Activated CD8-positive, alpha-beta memory T cell treated with anti-CD3 and anti-CD28 coated beads for 48 hours (primary cell): ENCODE results near the gene TRPV5.

Experiments
- DNase-seq, 3 experiments: peaks; one replicate each; pipeline ENCODE4 v3.0.0-alpha.2; 2020; ENCODE audit warnings: low read depth in 2 of 3, low spot score in 2 of 3

TRPV5 gene

GRCh38 chr7:142940966-142941535, 7.5 kb upstream of the TRPV5 start:
- DNase-seq = no peak

- no peak for DNase-seq
Observed at GRCh38 chr7:142939226-142939910, 5.8 kb upstream of the TRPV5 start, which contains the start of gene LLCFC1. LLCFC1 (plus strand) TSS chr7:142939484; CDS start chr7:142939622, 138 bp downstream.

- DNase-seq = no peak
Observed at GRCh38 chr7:142938611-142939010, 5.1 kb upstream of the TRPV5 start.

- no peak for DNase-seq
Observed at GRCh38 chr7:142935941-142936565, 2.5 kb upstream of the TRPV5 start.

- DNase-seq = no peak
Observed at GRCh38 chr7:142934056-142934455, 510 bp upstream of the TRPV5 start.

- no peak for DNase-seq
Observed at GRCh38 chr7:142933092-142933475, 462 bp downstream of the TRPV5 start.

- no peak for DNase-seq
Observed at GRCh38 chr7:142932386-142933091, 1.0 kb downstream of the TRPV5 start.

GRCh38 chr7:142930126-142930730, 3.3 kb downstream of the TRPV5 start:
- no peak for DNase-seq

GRCh38 chr7:142927949-142928348, 5.6 kb downstream of the TRPV5 start:
- DNase-seq = no peak

- no peak for DNase-seq
Observed at GRCh38 chr7:142927085-142927745, 6.3 kb downstream of the TRPV5 start.

GRCh38 chr7:142925413-142925812, 8.1 kb downstream of the TRPV5 start:
- DNase-seq = no peak

- DNase-seq = no peak
Observed at GRCh38 chr7:142923391-142923790, 10.2 kb downstream of the TRPV5 start.

GRCh38 chr7:142919656-142920055, 13.9 kb downstream of the TRPV5 start:
- no peak for DNase-seq

- no peak for DNase-seq
Observed at GRCh38 chr7:142918901-142919300, 14.6 kb downstream of the TRPV5 start.

- DNase-seq = no peak
Observed at GRCh38 chr7:142917447-142917846, 16.1 kb downstream of the TRPV5 start.

GRCh38 chr7:142916508-142916907, 17.0 kb downstream of the TRPV5 start:
- no peak for DNase-seq

- DNase-seq = no peak
Observed at GRCh38 chr7:142915315-142915714, 18.2 kb downstream of the TRPV5 start.

GRCh38 chr7:142914121-142914520, 19.4 kb downstream of the TRPV5 start:
- DNase-seq = no peak

GRCh38 chr7:142913566-142913965, 20.0 kb downstream of the TRPV5 start:
- no peak for DNase-seq

- no peak for DNase-seq
Observed at GRCh38 chr7:142913051-142913450, 20.5 kb downstream of the TRPV5 start.

GRCh38 chr7:142910481-142910880, 23.1 kb downstream of the TRPV5 start:
- no peak for DNase-seq
